ENCODE data around the gene RRP36. TPM values are rescaled to one million over a fixed set of nuclear protein-coding genes. Genes with fewer than 3 reads are reported as not detected.
A peak's percentile ranks its signal among the peaks of the same experiment; 100 is the strongest.
"Not testable (repeated sequence)": the region's sequence is repeated elsewhere in the genome, so short reads cannot be mapped to it uniquely, and the experiment has no call there.

RRP36 gene
- total RNA-seq, 2 donors from 2014 or later = 31.4 to 78.1 TPM

- Mint-ChIP-seq H3K36me3 (ENCODE audit: low read depth) (peaks cover 76% of the 10 kb centered on the region), H3K4me3 (no peak overlapping the region), H3K4me1 (no peaks in the 10 kb centered on the region), H3K27me3 (no peaks in the 10 kb centered on the region), H3K9me3 (no peaks in the 10 kb centered on the region), H3K27ac (peak overlapping the region; percentile 12)
- ATAC-seq (replicated peaks) = no peak
Observed at GRCh38 chr6:43037706-43038105, 16.3 kb downstream of the RRP36 start.

- peak overlapping the region; percentile 44 for H3K27ac Mint-ChIP-seq
- H3K4me3 Mint-ChIP-seq = no peak overlapping the region
- H3K4me1 Mint-ChIP-seq = no peaks in the 10 kb centered on the region
- H3K36me3 Mint-ChIP-seq (ENCODE audit: low read depth) = peaks cover 76% of the 10 kb centered on the region
- H3K9me3 Mint-ChIP-seq = no peaks in the 10 kb centered on the region
- no peaks in the 10 kb centered on the region for H3K27me3 Mint-ChIP-seq
- ATAC-seq (replicated peaks) = no peak
Observed at GRCh38 chr6:43038727-43039126, 17.3 kb downstream of the RRP36 start.

- Mint-ChIP-seq H3K36me3 (ENCODE audit: low read depth) (peaks cover 78% of the 10 kb centered on the region), H3K4me3 (no peak overlapping the region), H3K9me3 (no peaks in the 10 kb centered on the region), H3K4me1 (no peaks in the 10 kb centered on the region), H3K27ac (peak overlapping the region; percentile 73), H3K27me3 (no peaks in the 10 kb centered on the region)
- no peak for ATAC-seq (replicated peaks)
Observed at GRCh38 chr6:43040542-43041257, 19.3 kb downstream of the RRP36 start.

GRCh38 chr6:43041475-43041874, 20.1 kb downstream of the RRP36 start:
- ATAC-seq (replicated peaks); H3K27me3 Mint-ChIP-seq; H3K9me3 Mint-ChIP-seq; H3K27ac Mint-ChIP-seq; H3K4me1 Mint-ChIP-seq; H3K4me3 Mint-ChIP-seq: not testable (repeated sequence)
- H3K36me3 Mint-ChIP-seq (ENCODE audit: low read depth) = peaks cover 81% of the 10 kb centered on the region

- H3K27ac Mint-ChIP-seq = no peak overlapping the region
- ATAC-seq (replicated peaks) = no peak
- no peaks in the 10 kb centered on the region for H3K4me1 Mint-ChIP-seq
- peaks cover 80% of the 10 kb centered on the region for H3K36me3 Mint-ChIP-seq (ENCODE audit: low read depth)
- no peaks in the 10 kb centered on the region for H3K9me3 Mint-ChIP-seq
- no peak overlapping the region for H3K4me3 Mint-ChIP-seq
- H3K27me3 Mint-ChIP-seq = no peaks in the 10 kb centered on the region
Observed at GRCh38 chr6:43043310-43043709, 21.9 kb downstream of the RRP36 start.

- no peaks in the 10 kb centered on the region for H3K27me3 Mint-ChIP-seq
- no peaks in the 10 kb centered on the region for H3K9me3 Mint-ChIP-seq
- H3K4me1 Mint-ChIP-seq = peaks cover 3% of the 10 kb centered on the region
- H3K27ac Mint-ChIP-seq = peak overlapping the region; percentile 43
- no peak for ATAC-seq (replicated peaks)
- H3K36me3 Mint-ChIP-seq (ENCODE audit: low read depth) = peaks cover 90% of the 10 kb centered on the region
- no peak overlapping the region for H3K4me3 Mint-ChIP-seq
Observed at GRCh38 chr6:43045371-43045930, 24.0 kb downstream of the RRP36 start.

- Mint-ChIP-seq H3K27ac (no peak overlapping the region), H3K27me3 (no peaks in the 10 kb centered on the region), H3K9me3 (no peaks in the 10 kb centered on the region), H3K36me3 (ENCODE audit: low read depth) (peaks cover 87% of the 10 kb centered on the region), H3K4me3 (no peak overlapping the region), H3K4me1 (peaks cover 21% of the 10 kb centered on the region)
- ATAC-seq (replicated peaks) = no peak
Observed at GRCh38 chr6:43047998-43048397, 26.6 kb downstream of the RRP36 start.

GRCh38 chr6:43050981-43051380, 29.6 kb downstream of the RRP36 start:
- peaks cover 24% of the 10 kb centered on the region for H3K4me1 Mint-ChIP-seq
- H3K4me3 Mint-ChIP-seq = no peak overlapping the region
- no peaks in the 10 kb centered on the region for H3K9me3 Mint-ChIP-seq
- no peak for ATAC-seq (replicated peaks)
- H3K27me3 Mint-ChIP-seq = no peaks in the 10 kb centered on the region
- H3K27ac Mint-ChIP-seq = peak overlapping the region; percentile 34
- H3K36me3 Mint-ChIP-seq (ENCODE audit: low read depth) = peaks cover 72% of the 10 kb centered on the region

- ATAC-seq (replicated peaks) = no peak
- Mint-ChIP-seq H3K4me3 (peak overlapping the region; percentile 90), H3K27me3 (no peaks in the 10 kb centered on the region), H3K36me3 (ENCODE audit: low read depth) (peaks cover 77% of the 10 kb centered on the region), H3K27ac (peak overlapping the region; percentile 95), H3K4me1 (peaks cover 24% of the 10 kb centered on the region), H3K9me3 (no peaks in the 10 kb centered on the region)
Observed at GRCh38 chr6:43052225-43052841, 30.9 kb downstream of the RRP36 start.

GRCh38 chr6:43052842-43053544, 31.6 kb downstream of the RRP36 start:
- ATAC-seq (replicated peaks) = peak; percentile 28
- H3K9me3 Mint-ChIP-seq = no peaks in the 10 kb centered on the region
- peaks cover 78% of the 10 kb centered on the region for H3K36me3 Mint-ChIP-seq (ENCODE audit: low read depth)

GRCh38 chr6:43053545-43054205, 32.3 kb downstream of the RRP36 start, which contains the start of gene CUL7:
Gene CUL7 (minus strand): TSS chr6:43053851. CDS start chr6:43052788, 1,063 bp downstream.
- Mint-ChIP-seq H3K27ac (peak within 1 kb of the TSS; percentile 95), H3K4me1 (peaks cover 31% of the 10 kb centered on the region), H3K36me3 (ENCODE audit: low read depth) (peaks cover 78% of the 10 kb centered on the region)

More at GRCh38 chr6:43052842-43053544, 31.6 kb downstream of the RRP36 start:
- Mint-ChIP-seq H3K27me3 (no peaks in the 10 kb centered on the region), H3K4me3 (peak overlapping the region; percentile 90), H3K4me1 (peaks cover 24% of the 10 kb centered on the region), H3K27ac (peak overlapping the region; percentile 95)

GRCh38 chr6:43054206-43054943, 33.0 kb downstream of the RRP36 start:
- peaks cover 32% of the 10 kb centered on the region for H3K4me1 Mint-ChIP-seq
- no peaks in the 10 kb centered on the region for H3K9me3 Mint-ChIP-seq
- H3K27ac Mint-ChIP-seq = peak overlapping the region; percentile 95
- ATAC-seq (replicated peaks) = no peak
- no peaks in the 10 kb centered on the region for H3K27me3 Mint-ChIP-seq
- H3K36me3 Mint-ChIP-seq (ENCODE audit: low read depth) = peaks cover 77% of the 10 kb centered on the region
- H3K4me3 Mint-ChIP-seq = peak overlapping the region; percentile 90

More at GRCh38 chr6:43053545-43054205, 32.3 kb downstream of the RRP36 start, which contains the start of gene CUL7:
- peak; percentile 100 for ATAC-seq (replicated peaks)
- H3K9me3 Mint-ChIP-seq = no peaks in the 10 kb centered on the region
- H3K27me3 Mint-ChIP-seq = no peaks in the 10 kb centered on the region
- H3K4me3 Mint-ChIP-seq = peak within 1 kb of the TSS; percentile 90

GRCh38 chr6:43055966-43056365, 34.5 kb downstream of the RRP36 start:
- no peaks in the 10 kb centered on the region for H3K27me3 Mint-ChIP-seq
- no peaks in the 10 kb centered on the region for H3K9me3 Mint-ChIP-seq
- no peak overlapping the region for H3K27ac Mint-ChIP-seq
- H3K36me3 Mint-ChIP-seq (ENCODE audit: low read depth) = peaks cover 61% of the 10 kb centered on the region
- H3K4me3 Mint-ChIP-seq = no peak overlapping the region
- ATAC-seq (replicated peaks) = no peak
- peaks cover 35% of the 10 kb centered on the region for H3K4me1 Mint-ChIP-seq

Measured in activated T-helper 17 cell treated with anti-CD3 and anti-CD28 coated beads, Interleukin-2, amount 50 U/mL, for 72 hours (primary cell).